ENCODE data around the gene MCF2L. TPM values are rescaled to one million over a fixed set of nuclear protein-coding genes. Genes with fewer than 3 reads are reported as not detected.

MCF2L gene
- total and polyA plus RNA-seq, 10 of the 15 experiments (the other 5 are each of a cell fraction or from before 2014, with no cell fraction given) = 0.06 to 1.1 (median 0.21) TPM; not detected in 2

DNA sequence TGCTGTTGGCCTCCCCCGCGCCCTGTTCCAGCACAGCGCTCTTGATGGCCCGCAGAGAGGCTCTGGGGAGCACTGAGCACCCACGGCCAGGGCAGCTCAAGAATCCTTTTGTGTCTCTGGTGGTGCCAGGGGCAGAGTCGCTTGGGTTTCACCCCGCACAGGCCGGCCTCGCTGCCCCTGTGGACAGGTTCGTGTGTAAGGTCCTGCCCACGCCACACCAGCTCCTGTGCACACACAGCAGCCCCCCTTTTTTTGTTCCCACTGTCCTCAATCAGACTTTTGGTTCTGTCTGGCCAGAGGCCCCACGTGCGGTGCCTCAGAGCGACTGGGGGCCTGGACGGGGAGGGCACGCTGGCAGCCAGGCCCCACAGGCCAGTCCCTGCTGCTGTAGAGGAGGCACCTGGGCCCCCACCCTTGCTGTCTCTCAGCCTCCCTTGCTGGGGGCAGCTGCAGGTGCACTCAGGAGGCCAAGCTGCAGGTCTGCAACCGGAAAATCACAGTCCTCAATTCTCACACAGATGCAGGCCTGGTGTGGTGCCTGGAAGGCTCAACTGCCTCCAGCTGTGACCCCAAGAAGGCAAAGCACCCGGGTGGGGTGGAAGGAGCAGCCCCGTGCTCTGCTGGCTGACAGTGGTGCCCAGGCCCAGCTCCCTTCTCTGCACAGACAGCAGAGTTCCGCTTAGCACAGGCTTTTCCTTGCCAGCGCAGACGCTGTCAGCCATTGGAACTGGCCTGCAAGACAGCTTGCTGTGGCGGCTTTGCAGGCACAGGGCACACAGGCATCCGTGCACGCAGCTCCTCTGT, 124.0 kb downstream of the MCF2L start:
- ATAC-seq (no peak), DNase-seq (ENCODE audit: low read depth, low spot score) (no peak), FAIRE-seq (no peak)
- no peaks in the 10 kb centered on the region for H3K9me3 ChIP-seq (replicated peaks; ENCODE audit: control insufficient read depth, insufficient read depth, low read length)
- no peaks in the 10 kb centered on the region for H3K27me3 ChIP-seq (replicated peaks in 1 of 2; ENCODE audit: control insufficient read depth in 2 of 2, insufficient read depth in 2 of 2, low read length in 1 of 2)
- intact Hi-C loops (cut with micrococcal nuclease; ENCODE audit: unreplicated experiment) = no loop called here
- no peak overlapping the region for H2AFZ ChIP-seq (ENCODE audit: control insufficient read depth, low read depth, low read length)
- WGBS (ENCODE audit: insufficient coverage, insufficient replicate concordance, low lambda C conversion rate, missing lambda C conversion rate) = 37% methylated on average over 25 of the region's 25 CpGs
- H3K36me3 ChIP-seq (ENCODE audit: control insufficient read depth in 2 of 2, insufficient read depth in 2 of 2, low read length in 1 of 2) = no peaks in the 10 kb centered on the region
- no peaks in the 10 kb centered on the region for H4K20me1 ChIP-seq (ENCODE audit: control insufficient read depth, insufficient read depth)
- no peak overlapping the region for H3K4me2 ChIP-seq (ENCODE audit: control insufficient read depth, insufficient read depth)
- no peak overlapping the region for H3K27ac ChIP-seq (ENCODE audit: control insufficient read depth, insufficient read depth)
- no peak for TF ChIP-seq EZH2 (IDR thresholded peaks at IDR 0.05; ENCODE audit: borderline replicate concordance, control insufficient read depth, low read depth, low read length)
- TF ChIP-seq PML (IDR thresholded peaks at IDR 0.05; ENCODE audit: low read length) = no peak
- ChIA-PET POLR2A (no interaction called here), RAD21 (ENCODE audit: unreplicated experiment) (no interaction called here), CTCF (no interaction called here), SMC1A (ENCODE audit: uncharacterized antibody, unreplicated experiment) (no interaction called here)
- no peaks in the 10 kb centered on the region for H3K4me1 ChIP-seq (ENCODE audit: control insufficient read depth, insufficient read depth, low read length)
- in situ Hi-C loops (cut with MboI) = no loop called here
- H3K4me3 ChIP-seq = no peak overlapping the region
- BruUV-seq (replicated peaks) = no TSS peak
- no peak overlapping the region for H3K9ac ChIP-seq (ENCODE audit: control insufficient read depth, insufficient read depth, low read length)
- no peaks in the 10 kb centered on the region for H3K79me2 ChIP-seq (ENCODE audit: control insufficient read depth, insufficient read depth, low read length)

DNA sequence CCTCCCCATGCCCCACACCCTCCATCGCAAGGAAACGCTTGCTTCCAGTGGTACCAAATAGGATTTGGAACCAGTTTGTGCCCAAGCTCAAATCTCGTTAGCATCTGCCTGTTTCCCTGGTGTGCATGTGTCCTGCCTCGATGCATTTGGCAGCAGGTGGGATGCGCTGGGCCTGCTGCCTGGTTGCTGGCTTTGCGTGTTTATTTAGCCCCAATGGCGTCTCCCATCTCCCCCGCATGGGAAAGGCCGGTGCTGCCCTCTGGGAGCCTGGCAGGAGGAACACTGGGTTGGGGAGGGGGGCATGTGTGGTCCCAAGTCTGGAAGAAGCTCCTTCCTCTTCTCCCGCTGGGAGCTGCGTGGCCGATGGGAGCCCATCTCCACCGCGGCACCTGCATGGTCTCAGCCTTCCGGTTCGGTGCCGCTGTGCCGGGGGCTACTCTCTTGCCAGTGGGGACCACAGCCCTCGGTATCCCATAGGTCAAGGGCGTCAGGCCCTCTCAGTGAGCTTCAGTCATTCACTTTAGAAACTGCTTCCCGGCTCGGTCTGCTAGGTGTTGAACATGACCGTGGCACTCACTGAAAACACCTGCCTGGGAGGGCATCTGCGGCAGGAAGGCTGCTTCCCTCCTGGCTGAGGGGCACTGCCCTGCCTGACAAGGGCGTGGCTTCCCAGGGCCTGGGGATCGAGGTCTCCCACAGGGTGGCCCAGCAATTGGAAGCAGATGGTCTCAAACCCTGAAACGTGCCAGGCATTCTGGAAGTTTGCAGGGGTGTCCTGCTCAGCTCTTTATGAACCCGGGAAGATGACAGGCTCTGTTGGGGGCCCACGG, 124.8 kb downstream of the MCF2L start:
- no peak for DNase-seq (ENCODE audit: low read depth, low spot score)
- RAD21 ChIA-PET (ENCODE audit: unreplicated experiment) = no interaction called here

More for the DNA sequence above, 124.8 kb downstream of the MCF2L start:
- POLR2A ChIA-PET = no interaction called here
- WGBS (ENCODE audit: insufficient coverage, insufficient replicate concordance, low lambda C conversion rate, missing lambda C conversion rate) = 46% methylated on average over 29 of the region's 29 CpGs
- Histone ChIP-seq H3K36me3 (ENCODE audit: control insufficient read depth in 2 of 2, insufficient read depth in 2 of 2, low read length in 1 of 2) (no peaks in the 10 kb centered on the region), H3K4me1 (ENCODE audit: control insufficient read depth, insufficient read depth, low read length) (no peaks in the 10 kb centered on the region), H3K4me2 (ENCODE audit: control insufficient read depth, insufficient read depth) (no peak overlapping the region), H3K79me2 (ENCODE audit: control insufficient read depth, insufficient read depth, low read length) (no peaks in the 10 kb centered on the region), H3K9ac (ENCODE audit: control insufficient read depth, insufficient read depth, low read length) (no peak overlapping the region), H3K27me3 (replicated peaks in 1 of 2; ENCODE audit: control insufficient read depth in 2 of 2, insufficient read depth in 2 of 2, low read length in 1 of 2) (no peaks in the 10 kb centered on the region), H2AFZ (ENCODE audit: control insufficient read depth, low read depth, low read length) (no peak overlapping the region), H3K4me3 (no peak overlapping the region), H3K9me3 (replicated peaks; ENCODE audit: control insufficient read depth, insufficient read depth, low read length) (no peaks in the 10 kb centered on the region), H3K27ac (ENCODE audit: control insufficient read depth, insufficient read depth) (no peak overlapping the region), H4K20me1 (ENCODE audit: control insufficient read depth, insufficient read depth) (no peaks in the 10 kb centered on the region)
- in situ Hi-C loops (cut with MboI) (no loop called here), intact Hi-C loops (cut with micrococcal nuclease; ENCODE audit: unreplicated experiment) (no loop called here)
- FAIRE-seq (no peak), ATAC-seq (no peak)
- SMC1A ChIA-PET (ENCODE audit: uncharacterized antibody, unreplicated experiment) = no interaction called here
- BruUV-seq (replicated peaks) = no TSS peak
- TF ChIP-seq RBBP5 (conservative IDR thresholded peaks at IDR 0.05) = no peak
- no peak for TF ChIP-seq POU2F2 (IDR thresholded peaks at IDR 0.05; ENCODE audit: borderline replicate concordance, low read depth, low read length)
- TF ChIP-seq, protein P1, sequence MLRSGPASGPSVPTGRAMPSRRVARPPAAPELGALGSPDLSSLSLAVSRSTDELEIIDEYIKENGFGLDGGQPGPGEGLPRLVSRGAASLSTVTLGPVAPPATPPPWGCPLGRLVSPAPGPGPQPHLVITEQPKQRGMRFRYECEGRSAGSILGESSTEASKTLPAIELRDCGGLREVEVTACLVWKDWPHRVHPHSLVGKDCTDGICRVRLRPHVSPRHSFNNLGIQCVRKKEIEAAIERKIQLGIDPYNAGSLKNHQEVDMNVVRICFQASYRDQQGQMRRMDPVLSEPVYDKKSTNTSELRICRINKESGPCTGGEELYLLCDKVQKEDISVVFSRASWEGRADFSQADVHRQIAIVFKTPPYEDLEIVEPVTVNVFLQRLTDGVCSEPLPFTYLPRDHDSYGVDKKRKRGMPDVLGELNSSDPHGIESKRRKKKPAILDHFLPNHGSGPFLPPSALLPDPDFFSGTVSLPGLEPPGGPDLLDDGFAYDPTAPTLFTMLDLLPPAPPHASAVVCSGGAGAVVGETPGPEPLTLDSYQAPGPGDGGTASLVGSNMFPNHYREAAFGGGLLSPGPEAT (IDR thresholded peaks at IDR 0.05; ENCODE audit: low read depth) = no peak
- no peak for TF ChIP-seq IKZF1 (conservative IDR thresholded peaks at IDR 0.05)
- TF ChIP-seq NFIC (IDR thresholded peaks at IDR 0.05; ENCODE audit: low read depth, low read length) = no peak
- TF ChIP-seq, protein P2, sequence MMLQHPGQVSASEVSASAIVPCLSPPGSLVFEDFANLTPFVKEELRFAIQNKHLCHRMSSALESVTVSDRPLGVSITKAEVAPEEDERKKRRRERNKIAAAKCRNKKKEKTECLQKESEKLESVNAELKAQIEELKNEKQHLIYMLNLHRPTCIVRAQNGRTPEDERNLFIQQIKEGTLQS (IDR thresholded peaks at IDR 0.05; ENCODE audit: borderline replicate concordance, extremely low read depth, low read depth, low read length) = no peak
- CTCF ChIA-PET = no interaction called here
